AG10803 (cell line): ENCODE measurements around the gene SP140L.
A peak's percentile ranks its signal among the peaks of the same experiment; 100 is the strongest.
"Not testable (repeated sequence)": the region's sequence is repeated elsewhere in the genome, so short reads cannot be mapped to it uniquely, and the experiment has no call there.

ENCODE experiments used
- DNase-seq: peaks from one replicate; pipeline ENCODE4 v3.0.0; 2010; ENCODE audit warnings: low read depth
- H3K4me3 ChIP-seq: 2 replicates; pipeline ENCODE4 v1.5.1; 2011; ENCODE audit warnings: mild to moderate bottlenecking, low read length, control low read depth
- CTCF ChIP-seq: conservative IDR thresholded peaks from 2 replicates; pipeline ENCODE4 v1.5.1; 2011; ENCODE audit warnings: mild to moderate bottlenecking, low read length, control low read depth, inconsistent platforms

SP140L gene

GRCh38 chr2:230408244-230408842 lies 81.3 kb downstream of the SP140L start:
- DNase-seq = peak; percentile 88
- TF ChIP-seq CTCF = no peak
- no peak overlapping the region for H3K4me3 ChIP-seq

- not testable (repeated sequence) for DNase-seq, H3K4me3 ChIP-seq
Measured at GRCh38 chr2:230409316-230409715, 82.3 kb downstream of the SP140L start.

GRCh38 chr2:230410263-230410662 lies 83.3 kb downstream of the SP140L start:
- H3K4me3 ChIP-seq = no peak overlapping the region
- TF ChIP-seq CTCF = no peak
- no peak for DNase-seq

GRCh38 chr2:230410861-230411569 lies 84.0 kb downstream of the SP140L start:
- no peak for TF ChIP-seq CTCF
- H3K4me3 ChIP-seq = peak overlapping the region; percentile 83
- DNase-seq = no peak

- peak; percentile 56 for DNase-seq
- TF ChIP-seq CTCF = no peak
- peak overlapping the region; percentile 83 for H3K4me3 ChIP-seq
Measured at GRCh38 chr2:230411570-230412370, 84.8 kb downstream of the SP140L start.

- H3K4me3 ChIP-seq = peak overlapping the region; percentile 83
- DNase-seq = no peak
Measured at GRCh38 chr2:230412371-230412711, 85.3 kb downstream of the SP140L start.

More at GRCh38 chr2:230412371-230412711, 85.3 kb downstream of the SP140L start:
- TF ChIP-seq CTCF = no peak
